Heart right ventricle (tissue), 16 donors: Measurements from ENCODE around the gene EDNRA. TPM values are rescaled to one million over a fixed set of nuclear protein-coding genes. Genes with fewer than 3 reads are reported as not detected.

ENCODE experiments used
- ATAC-seq, 8 donors: fragments of 200-7000 bp; cut with Tn5 transposase; one replicate each; pipeline ENCODE4 v1.9.1; 2020; ENCODE audit warnings: mild to moderate bottlenecking in 8 of 8, moderate library complexity in 8 of 8, moderate number of reproducible peaks in 1 of 8
- DNase-seq, 2 donors: peaks; one replicate each; pipeline ENCODE4 v3.0.0-alpha.2; 2020
- H3K27ac ChIP-seq, 10 donors: fragments of 200-600 bp; sonication (generic) in 2 of 10; one replicate each; pipeline versions ENCODE4 v1.5.0 to v1.8.0; 2020 to 2022; ENCODE audit warnings: mild to moderate bottlenecking in 3 of 10
- H3K27me3 ChIP-seq, 7 donors: fragments of 200-600 bp; one replicate each; pipeline ENCODE4 v1.8.0; 2021 to 2022; ENCODE audit warnings: mild to moderate bottlenecking in 2 of 7
- H3K36me3 ChIP-seq, 9 donors: fragments of 200-600 bp; sonication (generic) in 1 of 9; one replicate each; pipeline versions ENCODE4 v1.5.0 to v1.8.0; 2020 to 2022; ENCODE audit warnings: mild to moderate bottlenecking in 2 of 9
- H3K4me1 ChIP-seq, 9 donors: fragments of 200-600 bp; sonication (generic) in 1 of 9; one replicate each; pipeline versions ENCODE4 v1.5.0 to v1.8.0; 2020 to 2022; ENCODE audit warnings: mild to moderate bottlenecking in 4 of 9
- H3K4me3 ChIP-seq, 10 donors: fragments of 200-600 bp; sonication (generic) in 2 of 10; one replicate each; pipeline versions ENCODE4 v1.5.0 to v1.8.0; 2020 to 2022; ENCODE audit warnings: mild to moderate bottlenecking in 7 of 10, moderate library complexity in 2 of 10
- H3K9me3 ChIP-seq, 11 donors: fragments of 200-600 bp in 10 of 11; sonication (generic) in 2 of 11; one replicate each; pipeline versions ENCODE4 v1.5.0 to v1.8.0; 2013 to 2022; ENCODE audit warnings: mild to moderate bottlenecking in 2 of 11, control low read depth in 1 of 11, moderate library complexity in 1 of 11
- CTCF ChIP-seq, 9 donors: fragments of 200-600 bp; sonication (generic) in 2 of 9; IDR thresholded peaks; one replicate each; pipeline versions ENCODE4 v1.5.0 to v1.8.0; 2021 to 2022; ENCODE audit warnings: antibody characterized with exemption in 9 of 9, mild to moderate bottlenecking in 5 of 9, moderate library complexity in 1 of 9
- WGBS, 2 donors: extraction: QIAGEN DNeasy Blood & Tissue Kit; methylation state at CpG; one replicate each; pipeline ENCODE4 v1.1.7; 2013; ENCODE audit warnings: inconsistent platforms in 1 of 2; 5-methylcytosine and 5-hydroxymethylcytosine counted together
- intact Hi-C, 10 donors: fragments of 100-400 bp; cut with DNase I; formaldehyde crosslinking; loops; one replicate each; pipeline versions ENCODE4 v1.11.1 to v1.14.2; 2022
- polyA plus RNA-seq, 2 donors: library from polyadenylated mRNA; stranded (reverse); fragments of 200-250 nt; gene quantifications; one replicate each; pipeline ENCODE4 v1.2.3, GENCODE V29; 2013
- total RNA-seq, 10 donors: library from RNA; stranded (reverse); fragmentation: NEBNext Ultra II Directional in 3 of 10; extraction: Animal tissue kit (Norgen Biotek cat#: 25700) in 3 of 10; gene quantifications; one replicate each; pipeline versions ENCODE4 v1.2.1 to v1.2.4, GENCODE V29; 2021 to 2023
- donor health status: Arrhythmogenic right ventricular cardiomyopathy.
- donor health status: ischemic (EF 13 %, LVEDD 7.1; RV severe dilation, severe dysfunction).
- donor health status: healthy with polysubstance abuse.
- donor health status: DM: no; HTN: yes; CAD: no.
- donor health status: DM: no; HTN: no; CAD: no.
- donor health status: ischemic (EF 25% LVEDD 6.9; RV normal size, moderate dysfunction).
- donor health status: ischemic (EF 25% LVEDD 5.7; RV mildly dilated, moderate dysfunction).
- donor health status: healthy.
- donor health status: DM: yes; HTN: yes; CAD: no.
- donor health status: Ischemic cardiomyopathy.
- donor health status: ischemic (EF 35%, LVEDD 5.7; RV mildly dilated, moderate dysfunction).
- donor health status: nonischemic (EF 11% LVEDD 7.7; RV severe dilation, severe dysfunction).
- donor health status: DM: yes; HTN: yes; CAD: no.
- donor health status: PGD.
- donor health status: ischemic (EF 29% LVEDD 5.4; RV normal size, mild dysfunction).
- donor health status: nonischemic (EF 23%, LVEDD 6.1; RV moderate dilation, normal function).

The EDNRA gene
- total and polyA plus RNA-seq, 12 donors: 4.4 to 27.4 (median 11.1) TPM

- Histone ChIP-seq H3K27me3 (no peaks in the 10 kb centered on the region), H3K9me3 (no peaks in the 10 kb centered on the region), H3K36me3 (no peaks in the 10 kb centered on the region), H3K4me1 (no peaks in the 10 kb centered on the region), H3K4me3 (no peak overlapping the region), H3K27ac (no peak overlapping the region)
- ATAC-seq (no peak), DNase-seq (no peak)
- no peak for TF ChIP-seq CTCF (IDR thresholded peaks at IDR 0.05)
- WGBS, 2 donors: 85 to 94% methylated on average over 3 of the region's 3 CpGs
- intact Hi-C loops: no loop called here
Observed at GRCh38 chr4:147576084-147576483, 95.2 kb downstream of the EDNRA start.

GRCh38 chr4:147578051-147578476 lies 97.2 kb downstream of the EDNRA start:
- intact Hi-C loops: no loop called here
- no peak for TF ChIP-seq CTCF (IDR thresholded peaks at IDR 0.05)
- Histone ChIP-seq H3K27me3 (no peaks in the 10 kb centered on the region), H3K4me3 (no peak overlapping the region), H3K9me3 (no peaks in the 10 kb centered on the region), H3K36me3 (no peaks in the 10 kb centered on the region), H3K4me1 (no peaks in the 10 kb centered on the region), H3K27ac (no peak overlapping the region)
- DNase-seq: no peak
- WGBS, 2 donors: 82 to 93% methylated on average over 6 of the region's 6 CpGs
- no peak for ATAC-seq

GRCh38 chr4:147578593-147578992 lies 97.7 kb downstream of the EDNRA start:
- WGBS, 2 donors: 81 to 88% methylated on average over 3 of the region's 3 CpGs
- H3K9me3 ChIP-seq: peaks cover 0 to 2% (median 0%) of the 10 kb centered on the region in 11 donors
- no peak overlapping the region for H3K4me3 ChIP-seq
- intact Hi-C loops: no loop called here
- H3K27me3 ChIP-seq: no peaks in the 10 kb centered on the region
- no peak for TF ChIP-seq CTCF (IDR thresholded peaks at IDR 0.05)
- ATAC-seq: no peak
- no peak overlapping the region for H3K27ac ChIP-seq
- DNase-seq: no peak
- H3K4me1 ChIP-seq: no peaks in the 10 kb centered on the region
- H3K36me3 ChIP-seq: no peaks in the 10 kb centered on the region

GRCh38 chr4:147580396-147580795 lies 99.5 kb downstream of the EDNRA start:
- DNase-seq (no peak), ATAC-seq (no peak)
- H3K4me1 ChIP-seq: no peaks in the 10 kb centered on the region
- H3K4me3 ChIP-seq: no peak overlapping the region
- WGBS, 2 donors: 63 to 64% methylated on average over 1 of the region's 1 CpG
- intact Hi-C loops: loop anchor here in 2 of 10 donors (10.0 kb wide), 3 partner anchors 426 to 566 kb away; no protein-coding TSS in a partner anchor
- H3K9me3 ChIP-seq: peaks cover 0 to 20% (median 8%) of the 10 kb centered on the region in 11 donors
- no peaks in the 10 kb centered on the region for H3K27me3 ChIP-seq
- H3K27ac ChIP-seq: no peak overlapping the region
- no peak for TF ChIP-seq CTCF (IDR thresholded peaks at IDR 0.05)
- H3K36me3 ChIP-seq: no peaks in the 10 kb centered on the region
